Endothelial cell of umbilical vein (primary cell): ENCODE results near the gene ARRDC1.

Experiments
- CTCF ChIP-seq, 2 donors: IDR thresholded peaks; 1 replicate in 1 of 2; 2 replicates in 1 of 2; pipeline ENCODE4 v1.5.1; 2011; ENCODE audit warnings: low read length in 2 of 2, mild to moderate bottlenecking in 2 of 2, moderate library complexity in 2 of 2, control low read depth in 1 of 2, inconsistent platforms in 1 of 2, low read depth in 1 of 2; ENCODE audit not compliant: insufficient read depth in 1 of 2; ENCODE audit errors: extremely low read depth in 1 of 2
- EZH2 ChIP-seq: IDR thresholded peaks from 2 replicates; pipeline ENCODE4 v1.6.1; 2012; ENCODE audit warnings: borderline replicate concordance, low read depth, mild to moderate bottlenecking, moderate library complexity, low read length, inconsistent platforms; ENCODE audit not compliant: severe bottlenecking
- JUN ChIP-seq: IDR thresholded peaks from 2 replicates; pipeline ENCODE4 v1.6.1; 2011; ENCODE audit warnings: borderline replicate concordance, low read depth; ENCODE audit not compliant: insufficient read length, insufficient read depth
- POLR2AphosphoS5 ChIP-seq: IDR thresholded peaks from 2 replicates; pipeline ENCODE4 v1.6.1; 2012; ENCODE audit warnings: low read depth, mild to moderate bottlenecking, control low read depth, low read length, moderate library complexity; ENCODE audit not compliant: insufficient read depth

GRCh38 chr9:137564134-137564533 is 41.4 kb upstream of the ARRDC1 start:
- no peak for TF ChIP-seq CTCF (IDR thresholded peaks at IDR 0.05; ENCODE audit: extremely low read depth in 1 of 2, insufficient read depth in 1 of 2, low read depth in 1 of 2, low read length in 2 of 2)
- no peak for TF ChIP-seq JUN
- TF ChIP-seq POLR2AphosphoS5, result no peak
- TF ChIP-seq EZH2, result no peak
